Left lung (tissue), 10 donors: ENCODE data around the gene MED26. TPM values are rescaled to one million over a fixed set of nuclear protein-coding genes. Genes with fewer than 3 reads are reported as not detected.

Experiments
- ATAC-seq: fragments of 200-7000 bp; cut with Tn5 transposase; one replicate; pipeline ENCODE4 v1.9.1; 2020; ENCODE audit warnings: moderate library complexity
- DNase-seq, 4 donors: peaks; one replicate each; pipeline ENCODE4 v3.0.0-alpha.2; 2013 to 2020
- H3K27ac ChIP-seq, 2 donors: fragments of 200-600 bp; sonication (generic) in 1 of 2; one replicate each; pipeline versions ENCODE4 v1.5.0 to v1.8.0; 2020 to 2021
- H3K27me3 ChIP-seq, 2 donors: fragments of 200-600 bp; sonication (generic) in 1 of 2; one replicate each; pipeline versions ENCODE4 v1.5.0 to v1.8.0; 2020 to 2021
- H3K36me3 ChIP-seq, 2 donors: fragments of 200-600 bp; sonication (generic) in 1 of 2; one replicate each; pipeline versions ENCODE4 v1.5.0 to v1.8.0; 2020 to 2021
- H3K4me1 ChIP-seq, 2 donors: fragments of 200-600 bp; one replicate each; pipeline ENCODE4 v1.8.0; 2021
- H3K4me3 ChIP-seq, 2 donors: fragments of 200-600 bp; sonication (generic) in 1 of 2; one replicate each; pipeline versions ENCODE4 v1.5.0 to v1.8.0; 2020 to 2021; ENCODE audit warnings: mild to moderate bottlenecking in 1 of 2
- H3K9me3 ChIP-seq, 2 donors: fragments of 200-600 bp; sonication (generic) in 1 of 2; one replicate each; pipeline versions ENCODE4 v1.5.0 to v1.8.0; 2020 to 2021
- intact Hi-C, 2 donors: fragments of 100-400 bp; cut with DNase I; formaldehyde crosslinking; loops; one replicate each; pipeline versions ENCODE4 v1.11.2 to v1.14.2; 2022
- polyA plus RNA-seq, 6 donors: library from polyadenylated mRNA; unstranded; fragments of 120-200 nt; gene quantifications; one replicate each; pipeline ENCODE4 v1.2.1, GENCODE V29; 2013; ENCODE audit not compliant: insufficient read length in 6 of 6
- total RNA-seq, 2 donors: library from RNA; stranded (reverse); fragmentation: NEBNext Ultra II Directional; extraction: Animal tissue kit (Norgen Biotek cat#: 25700); gene quantifications; one replicate each; pipeline ENCODE4 v1.2.1, GENCODE V29; 2021
- TF ChIP-seq, protein P1 (sequence below), 2 donors: fragments of 200-600 bp; sonication (generic) in 1 of 2; IDR thresholded peaks; one replicate each; pipeline versions ENCODE4 v1.5.0 to v1.8.0; 2021; ENCODE audit warnings: antibody characterized with exemption in 2 of 2
- donor health status: DM: no; HTN: yes; CAD: no.
- donor health status: DM: no; HTN: no; CAD: no.

MED26 gene
- total and polyA plus RNA-seq, 8 donors, result 7.0 to 10.3 (median 8.8) TPM

DNA sequence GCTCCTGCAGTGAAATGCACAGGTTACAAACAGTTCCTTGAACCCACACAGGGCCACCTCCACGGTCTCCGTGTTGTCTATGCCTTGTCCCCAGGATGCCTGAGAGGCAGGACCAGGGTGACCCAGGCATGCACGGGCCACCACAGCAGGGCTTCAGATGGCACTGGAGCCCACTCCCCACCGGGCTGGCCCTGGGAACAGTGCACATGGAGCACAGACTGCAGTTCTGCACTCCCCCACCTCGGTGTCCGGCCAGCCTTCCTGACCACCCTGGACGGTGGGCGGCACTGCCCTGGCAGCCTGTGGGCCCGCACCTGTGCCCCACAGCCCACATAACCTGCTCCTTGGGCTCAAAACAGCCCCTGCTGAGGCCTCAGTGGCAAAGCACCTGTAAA lies 41.5 kb downstream of the MED26 start:
- intact Hi-C loops, result no loop called here

DNA sequence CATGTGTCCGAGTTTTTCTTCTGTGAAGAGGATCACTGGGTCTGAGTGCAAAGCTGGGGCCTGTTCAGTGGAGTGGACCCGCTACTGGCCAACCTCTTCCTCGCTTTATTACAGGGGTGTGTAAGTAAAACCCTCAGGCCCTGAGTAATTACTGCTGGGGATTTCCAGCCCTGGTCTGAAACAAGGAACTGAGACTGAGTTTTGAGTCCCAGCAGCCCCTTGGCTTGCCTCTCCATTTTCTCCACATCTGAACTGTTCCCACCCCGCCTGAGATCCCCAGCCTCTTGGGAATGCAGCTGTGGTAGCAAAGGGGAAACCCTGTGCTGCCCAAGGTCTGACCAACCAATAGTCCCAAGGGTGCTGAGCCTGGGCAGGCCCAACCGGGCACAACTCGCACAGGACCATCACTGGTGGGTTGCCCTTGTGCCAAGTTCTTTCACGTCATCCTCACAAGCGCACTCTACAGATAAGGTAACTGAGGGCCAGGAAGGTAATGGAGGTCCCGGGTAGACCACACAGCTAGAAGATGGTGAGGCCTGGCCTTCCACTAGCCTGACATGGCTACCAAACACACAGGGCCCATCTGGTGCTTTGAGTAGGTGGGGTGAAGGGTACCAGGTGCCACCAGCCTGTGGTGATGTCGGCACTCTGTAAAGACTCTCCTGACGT lies 42.1 kb downstream of the MED26 start:
- Histone ChIP-seq H3K4me1 (peaks cover 38 to 92% of the 10 kb centered on the region in 2 donors), H3K27me3 (no peaks in the 10 kb centered on the region), H3K27ac (peak overlapping the region; percentile 74 to 76), H3K9me3 (no peaks in the 10 kb centered on the region), H3K4me3 (peak overlapping the region in 1 of 2 donors; percentile 33), H3K36me3 (no peaks in the 10 kb centered on the region)
- DNase-seq (peak in 1 of 4 donors; percentile 39), ATAC-seq (no peak)
- intact Hi-C loops, result no loop called here
- TF ChIP-seq, protein P1, sequence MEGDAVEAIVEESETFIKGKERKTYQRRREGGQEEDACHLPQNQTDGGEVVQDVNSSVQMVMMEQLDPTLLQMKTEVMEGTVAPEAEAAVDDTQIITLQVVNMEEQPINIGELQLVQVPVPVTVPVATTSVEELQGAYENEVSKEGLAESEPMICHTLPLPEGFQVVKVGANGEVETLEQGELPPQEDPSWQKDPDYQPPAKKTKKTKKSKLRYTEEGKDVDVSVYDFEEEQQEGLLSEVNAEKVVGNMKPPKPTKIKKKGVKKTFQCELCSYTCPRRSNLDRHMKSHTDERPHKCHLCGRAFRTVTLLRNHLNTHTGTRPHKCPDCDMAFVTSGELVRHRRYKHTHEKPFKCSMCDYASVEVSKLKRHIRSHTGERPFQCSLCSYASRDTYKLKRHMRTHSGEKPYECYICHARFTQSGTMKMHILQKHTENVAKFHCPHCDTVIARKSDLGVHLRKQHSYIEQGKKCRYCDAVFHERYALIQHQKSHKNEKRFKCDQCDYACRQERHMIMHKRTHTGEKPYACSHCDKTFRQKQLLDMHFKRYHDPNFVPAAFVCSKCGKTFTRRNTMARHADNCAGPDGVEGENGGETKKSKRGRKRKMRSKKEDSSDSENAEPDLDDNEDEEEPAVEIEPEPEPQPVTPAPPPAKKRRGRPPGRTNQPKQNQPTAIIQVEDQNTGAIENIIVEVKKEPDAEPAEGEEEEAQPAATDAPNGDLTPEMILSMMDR (IDR thresholded peaks at IDR 0.05), result no peak

More for the DNA sequence above, 41.5 kb downstream of the MED26 start:
- no peaks in the 10 kb centered on the region for H3K36me3 ChIP-seq
- H3K27ac ChIP-seq, result peak overlapping the region in 1 of 2 donors; percentile 74
- H3K4me3 ChIP-seq, result no peak overlapping the region
- peaks cover 38 to 87% of the 10 kb centered on the region in 2 donors for H3K4me1 ChIP-seq
- ATAC-seq (no peak), DNase-seq (peak in 1 of 4 donors; percentile 69)
- H3K27me3 ChIP-seq, result no peaks in the 10 kb centered on the region
- TF ChIP-seq, protein P1 (IDR thresholded peaks at IDR 0.05), result no peak
- no peaks in the 10 kb centered on the region for H3K9me3 ChIP-seq

DNA sequence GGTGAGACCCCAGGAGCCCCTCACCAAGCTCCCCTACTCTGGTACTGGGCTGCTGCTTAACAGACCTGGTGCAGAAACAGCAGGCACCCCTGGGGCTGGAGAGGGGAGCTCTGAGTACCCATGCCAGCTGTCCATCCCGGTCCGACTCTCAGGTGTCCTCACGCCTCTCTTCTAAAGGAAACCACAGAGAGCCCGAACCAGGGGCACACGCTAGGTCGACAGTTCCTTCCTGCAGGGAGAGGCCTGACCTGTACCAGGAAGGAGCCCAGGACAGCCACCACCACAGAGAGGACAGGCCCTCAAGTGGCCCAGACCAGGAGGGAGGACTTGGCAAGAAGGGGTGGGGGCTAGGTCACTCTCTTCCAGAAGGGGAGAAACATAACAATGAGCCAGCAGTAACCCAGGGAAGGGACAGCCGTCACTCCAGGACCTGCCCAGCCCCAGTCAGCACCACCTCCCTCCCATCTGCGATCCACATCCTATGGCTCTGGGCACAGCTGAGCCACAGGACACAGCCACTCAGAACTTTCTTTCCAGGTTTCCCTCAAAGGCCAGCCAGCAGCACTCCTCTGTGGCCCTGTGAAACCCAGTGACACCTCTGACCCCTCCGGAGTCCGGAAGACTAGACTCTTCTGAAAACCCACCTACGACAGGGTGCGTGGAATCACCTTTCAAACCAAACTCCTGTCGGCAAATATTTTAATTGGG lies 42.8 kb downstream of the MED26 start:
- H3K27ac ChIP-seq, result peak overlapping the region; percentile 74 to 76

DNA sequence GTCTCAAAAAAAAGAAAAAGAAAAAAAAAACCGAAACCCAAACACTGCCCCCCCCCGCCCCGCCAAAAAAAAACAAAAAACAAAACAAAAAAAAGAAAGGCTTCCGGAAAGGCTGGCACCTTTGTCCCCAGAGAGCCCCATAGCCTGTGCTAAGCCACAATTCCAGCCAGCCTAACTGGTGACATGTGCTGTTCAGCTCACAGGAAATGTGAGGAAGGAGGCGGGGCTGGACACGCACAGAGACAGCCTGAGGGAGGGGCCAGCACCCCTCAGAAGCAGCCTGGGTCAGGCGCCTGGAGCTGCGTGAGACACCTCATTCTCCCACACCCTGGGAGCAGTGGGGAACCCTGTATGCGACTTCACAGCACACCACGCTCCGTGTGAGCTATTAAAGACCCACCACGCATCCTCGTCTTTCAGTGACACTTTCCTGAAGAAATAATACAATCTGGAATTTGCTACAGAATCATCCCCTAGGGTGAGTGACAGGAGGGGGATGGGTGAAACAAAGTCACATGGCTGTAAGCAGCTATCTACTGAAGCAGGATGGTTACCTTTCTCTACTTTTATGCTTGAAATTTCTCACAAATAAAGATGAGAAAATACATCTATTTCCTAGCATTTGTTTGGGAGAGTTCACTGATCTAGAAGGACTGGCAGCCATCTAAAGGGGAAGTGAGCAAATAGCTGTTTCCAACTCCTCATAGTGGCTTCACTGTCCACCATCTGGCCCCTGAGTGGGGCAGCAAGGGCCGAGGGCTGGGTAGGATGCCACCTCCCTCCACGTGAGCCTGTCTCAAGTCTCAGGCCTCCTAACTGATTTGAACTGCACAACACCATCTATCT lies 43.5 kb downstream of the MED26 start:
- H3K27ac ChIP-seq, result peak overlapping the region; percentile 74 to 76
- ATAC-seq, result peak; percentile 85

More for the DNA sequence above, 42.8 kb downstream of the MED26 start:
- no peaks in the 10 kb centered on the region for H3K27me3 ChIP-seq
- no peaks in the 10 kb centered on the region for H3K36me3 ChIP-seq
- H3K4me1 ChIP-seq, result peaks cover 38 to 96% of the 10 kb centered on the region in 2 donors
- no peak for ATAC-seq
- intact Hi-C loops, result no loop called here
- H3K4me3 ChIP-seq, result peak overlapping the region in 1 of 2 donors; percentile 33
- TF ChIP-seq, protein P1 (IDR thresholded peaks at IDR 0.05), result no peak
- DNase-seq, result peak in 1 of 4 donors; percentile 49
- H3K9me3 ChIP-seq, result no peaks in the 10 kb centered on the region

More for the DNA sequence above, 43.5 kb downstream of the MED26 start:
- peak overlapping the region; percentile 15 to 33 for H3K4me3 ChIP-seq
- H3K36me3 ChIP-seq, result no peaks in the 10 kb centered on the region
- H3K4me1 ChIP-seq, result peaks cover 38 to 89% of the 10 kb centered on the region in 2 donors
- DNase-seq, result peak in 3 of 4 donors; percentile 71 to 93 (median 88)
- TF ChIP-seq, protein P1 (IDR thresholded peaks at IDR 0.05), result no peak
- H3K9me3 ChIP-seq, result no peaks in the 10 kb centered on the region
- H3K27me3 ChIP-seq, result no peaks in the 10 kb centered on the region
- intact Hi-C loops, result no loop called here
